Regular cardiac myocyte (primary cell): ENCODE measurements around the gene NXPE2. TPM values are rescaled to one million over a fixed set of nuclear protein-coding genes. Genes with fewer than 3 reads are reported as not detected.

Experiments used
- total RNA-seq: library from RNA; depleted of rRNA; stranded (reverse); fragments of >200 nt; gene quantifications from 2 replicates; pipeline ENCODE4 v1.2.3, GENCODE V29; 2014

The NXPE2 gene
- total RNA-seq, result not detected in 2 replicates

DNA sequence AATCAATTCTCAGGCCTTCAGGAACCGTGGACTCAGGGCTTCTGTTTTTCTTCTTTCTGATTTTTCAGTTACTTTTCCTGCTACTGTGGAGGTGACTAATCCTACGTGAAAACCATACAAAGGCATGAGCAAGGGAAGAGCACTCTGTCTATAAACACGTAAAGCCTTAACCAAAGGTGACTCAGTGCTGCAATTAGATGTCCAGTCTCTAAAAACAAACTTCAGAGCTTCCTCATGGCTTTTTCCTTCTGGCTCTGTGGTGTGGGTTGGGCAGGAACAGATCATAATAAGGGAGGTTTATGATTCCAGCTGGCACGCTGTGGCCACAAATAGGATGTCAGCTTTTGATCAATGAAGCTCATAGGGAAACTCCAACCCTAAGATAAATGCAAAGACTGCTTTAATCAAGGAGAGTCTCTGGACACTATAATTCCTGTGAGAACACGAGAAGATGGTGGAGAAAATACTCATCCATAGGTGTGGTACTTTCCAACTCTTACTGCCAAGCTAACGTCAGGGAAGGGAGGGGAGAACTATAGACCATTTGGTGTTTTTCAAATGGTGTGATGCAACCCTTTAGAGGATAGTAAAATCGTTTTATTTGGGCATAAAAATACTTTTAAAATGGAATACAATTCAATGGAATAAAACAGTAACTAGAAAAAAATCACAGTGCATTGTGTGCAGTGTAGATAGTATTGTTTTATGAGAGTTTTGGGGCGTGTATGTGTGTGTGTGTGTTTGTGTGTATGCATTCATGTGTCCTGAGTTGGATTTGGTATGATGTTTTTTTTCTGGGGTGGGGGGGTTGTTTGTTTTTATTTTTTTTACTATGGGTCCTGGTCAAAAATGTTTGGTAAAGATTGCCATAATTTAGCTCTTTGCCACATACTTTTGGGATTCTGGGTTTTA, at the start of gene NXPE2:
Gene NXPE2, plus strand, starts transcription at position 403 of the 912 bp plus-strand sequence. Its CDS starts 49 bp downstream, at position 452.

Other genes starting within 250 kb of the NXPE2 start
- 271 and 318 TPM in 2 replicates for gene REXO2, start 239.1 kb upstream of the NXPE2 start, total RNA-seq
- gene NXPE1, start 118.6 kb upstream of the NXPE2 start, total RNA-seq, result not detected in 2 replicates
- not detected in 2 replicates for gene NXPE4, start 82.7 kb upstream of the NXPE2 start, total RNA-seq